ENCODE measurements around the gene CAPN1. TPM values are rescaled to one million over a fixed set of nuclear protein-coding genes. Genes with fewer than 3 reads are reported as not detected.

Gene CAPN1
- total and polyA plus RNA-seq, 9 of the 15 experiments (the other 6 are each of a cell fraction or from before 2014, with no cell fraction given), result 3.5 to 199 (median 61.6) TPM

GRCh38 chr11:65181569-65182257 lies at the start of gene CAPN1 (continued):
- no peak for TF ChIP-seq CHAMP1 (IDR thresholded peaks at IDR 0.05)
- no peak for TF ChIP-seq ZFP30 (CRISPR knock-in tag; IDR thresholded peaks at IDR 0.05; ENCODE audit: borderline replicate concordance)
- no peak for TF ChIP-seq YY1 (IDR thresholded peaks at IDR 0.05; ENCODE audit: borderline replicate concordance in 1 of 3, control insufficient read depth in 1 of 3, extremely low read depth in 1 of 3, insufficient read depth in 3 of 3, insufficient read length in 1 of 3, insufficient replicate concordance in 2 of 3, low read depth in 1 of 3, low read length in 2 of 3)
- no peak; the same call in 1 of the 2 replicates for TF ChIP-seq HNRNPL (IDR thresholded peaks at IDR 0.05; ENCODE audit: low read depth, low read length)
- 0 out of 2 replicates have a peak, but pooled peaks have one; percentile 21 for TF ChIP-seq ETV1 (tag; conservative IDR thresholded peaks at IDR 0.05; ENCODE audit: low read depth)
- no peak for TF ChIP-seq E2F6 (IDR thresholded peaks at IDR 0.05; ENCODE audit: borderline replicate concordance in 1 of 2, extremely low read depth in 1 of 2, insufficient read depth in 1 of 2, insufficient read length in 1 of 2, low read depth in 1 of 2, low read length in 1 of 2, poor library complexity in 1 of 2, severe bottlenecking in 1 of 2)
- TF ChIP-seq MCM2 (IDR thresholded peaks at IDR 0.05; ENCODE audit: low read depth), result no peak
- TF ChIP-seq FOXA1 (IDR thresholded peaks at IDR 0.05; ENCODE audit: borderline replicate concordance), result no peak
- no peak for TF ChIP-seq REST (IDR thresholded peaks at IDR 0.05; ENCODE audit: borderline replicate concordance)
- TF ChIP-seq REST (CRISPR knock-in tag; IDR thresholded peaks at IDR 0.05; ENCODE audit: low read depth), result no peak
- no peak for TF ChIP-seq ZNF699 (CRISPR knock-in tag; IDR thresholded peaks at IDR 0.05; ENCODE audit: insufficient replicate concordance)
- TF ChIP-seq LCOR (CRISPR knock-in tag; IDR thresholded peaks at IDR 0.05), result no peak; the same call in 1 of the 2 replicates
- TF ChIP-seq HMG20A (CRISPR knock-in tag; conservative IDR thresholded peaks at IDR 0.05), result no peak
- TF ChIP-seq NCOR1 (IDR thresholded peaks at IDR 0.05), result peak; percentile 63
- peak; percentile 70; the same call in 1 of the 2 replicates for TF ChIP-seq PHF8 (IDR thresholded peaks at IDR 0.05; ENCODE audit: borderline replicate concordance, low read length)

Measured in K562 (cell line).